ENCODE results near the gene CAMKMT. TPM values are rescaled to one million over a fixed set of nuclear protein-coding genes. Genes with fewer than 3 reads are reported as not detected.
"Not testable (repeated sequence)": the region's sequence is repeated elsewhere in the genome, so short reads cannot be mapped to it uniquely, and the experiment has no call there.

The CAMKMT gene
- polyA plus RNA-seq, 4 donors = 10.8 to 15.8 (median 12.8) TPM

DNA sequence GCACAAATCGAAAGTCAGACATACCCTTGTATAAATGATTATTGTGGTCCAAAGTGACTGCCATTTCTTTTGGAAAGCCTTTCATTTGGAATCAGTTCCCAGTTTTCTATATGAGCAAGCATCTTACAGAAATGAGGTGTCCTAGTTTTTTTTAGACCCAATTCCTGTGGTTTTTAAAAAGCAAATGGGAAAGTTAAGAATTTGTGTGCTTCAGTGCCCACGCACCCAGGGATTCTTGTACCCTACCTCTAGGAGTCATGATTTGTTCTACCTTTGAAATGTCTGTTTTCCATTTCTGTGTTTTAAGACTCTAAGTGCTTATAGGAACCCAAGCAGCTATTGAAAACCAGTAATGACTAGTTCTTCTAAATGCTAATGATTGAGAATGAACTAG lies 218.1 kb downstream of the CAMKMT start:
- DNase-seq (ENCODE audit: low read depth in 4 of 4, low spot score in 2 of 4) = no peak

DNA sequence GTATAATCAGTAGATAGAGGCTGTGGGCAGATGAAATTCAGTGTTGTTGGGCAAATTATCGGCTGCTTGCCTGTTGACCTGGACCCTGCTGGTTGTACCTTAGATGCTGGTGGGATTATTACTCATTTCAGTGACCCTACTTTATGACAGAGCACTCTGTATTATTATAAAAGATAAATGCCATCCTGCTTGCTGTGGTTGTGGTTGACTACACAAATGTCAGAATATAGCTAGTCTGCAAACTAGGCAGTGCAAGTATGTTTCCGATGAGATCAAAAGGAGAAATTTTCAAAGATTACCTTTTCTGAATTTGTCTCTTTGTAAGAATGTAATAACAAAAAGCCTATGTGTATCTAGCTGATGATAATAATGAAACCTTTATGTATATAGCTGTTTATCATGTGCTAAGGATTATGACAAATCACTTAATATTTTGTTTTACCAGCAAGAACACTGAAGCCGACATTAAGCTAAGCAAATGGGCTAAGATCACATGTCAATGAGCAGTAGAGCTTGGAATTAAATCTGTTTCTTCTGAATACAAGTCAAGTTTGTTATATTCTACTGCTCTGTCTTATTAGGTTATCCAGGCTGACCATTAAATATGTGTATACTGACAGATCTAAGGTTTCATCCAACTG lies 219.2 kb downstream of the CAMKMT start:
- DNase-seq (ENCODE audit: low read depth in 4 of 4, low spot score in 2 of 4) = no peak

DNA sequence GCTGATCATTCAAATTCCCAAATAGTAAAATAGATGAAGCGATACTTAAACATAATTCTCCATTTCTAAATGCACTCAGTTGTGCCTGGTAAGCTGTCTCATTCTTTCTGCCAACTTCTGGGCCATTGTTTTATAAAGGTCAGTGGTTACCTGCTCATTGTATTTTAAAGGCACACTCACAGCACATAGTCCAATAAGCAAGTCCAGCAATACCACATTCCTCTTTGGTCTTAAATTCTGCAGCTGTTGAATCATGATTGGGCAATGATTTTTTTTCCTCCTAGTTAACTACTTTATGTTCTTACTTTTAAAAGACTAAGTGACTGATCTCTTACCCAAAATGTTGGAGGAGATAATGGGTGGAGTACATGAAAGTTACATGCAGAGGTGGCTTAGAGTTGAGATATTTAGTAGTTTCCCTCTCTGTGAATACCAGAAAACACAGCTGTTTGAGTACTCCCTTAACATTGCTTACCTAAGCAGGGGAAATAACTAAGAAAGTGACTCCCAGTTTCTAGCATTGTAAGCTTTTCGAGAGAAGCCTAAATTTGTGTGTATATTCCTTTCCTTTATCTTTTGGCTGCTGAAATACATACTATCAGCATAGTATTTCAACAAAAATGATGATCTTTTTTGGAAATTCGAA lies 220.7 kb downstream of the CAMKMT start:
- DNase-seq (ENCODE audit: low read depth in 4 of 4, low spot score in 2 of 4) = no peak

DNA sequence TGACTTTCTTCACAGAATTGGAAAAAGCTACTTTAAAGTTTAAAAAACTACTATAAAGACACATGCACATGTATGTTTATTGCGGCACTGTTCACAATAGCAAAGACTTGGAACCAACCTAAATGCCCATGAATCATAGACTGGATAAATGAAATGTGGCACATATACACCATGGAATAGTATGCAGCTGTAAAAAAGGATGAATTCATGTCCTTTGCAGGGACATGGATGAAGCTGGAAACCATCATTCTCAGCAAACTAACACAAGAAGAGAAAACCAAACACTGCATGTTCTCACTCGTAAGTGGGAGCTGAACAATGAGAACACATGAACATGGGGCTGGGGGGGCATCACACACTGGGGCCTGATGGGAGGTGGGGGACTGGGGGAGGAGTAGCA lies 233.9 kb downstream of the CAMKMT start:
- DNase-seq (ENCODE audit: low read depth in 4 of 4, low spot score in 2 of 4) = not testable (repeated sequence)

DNA sequence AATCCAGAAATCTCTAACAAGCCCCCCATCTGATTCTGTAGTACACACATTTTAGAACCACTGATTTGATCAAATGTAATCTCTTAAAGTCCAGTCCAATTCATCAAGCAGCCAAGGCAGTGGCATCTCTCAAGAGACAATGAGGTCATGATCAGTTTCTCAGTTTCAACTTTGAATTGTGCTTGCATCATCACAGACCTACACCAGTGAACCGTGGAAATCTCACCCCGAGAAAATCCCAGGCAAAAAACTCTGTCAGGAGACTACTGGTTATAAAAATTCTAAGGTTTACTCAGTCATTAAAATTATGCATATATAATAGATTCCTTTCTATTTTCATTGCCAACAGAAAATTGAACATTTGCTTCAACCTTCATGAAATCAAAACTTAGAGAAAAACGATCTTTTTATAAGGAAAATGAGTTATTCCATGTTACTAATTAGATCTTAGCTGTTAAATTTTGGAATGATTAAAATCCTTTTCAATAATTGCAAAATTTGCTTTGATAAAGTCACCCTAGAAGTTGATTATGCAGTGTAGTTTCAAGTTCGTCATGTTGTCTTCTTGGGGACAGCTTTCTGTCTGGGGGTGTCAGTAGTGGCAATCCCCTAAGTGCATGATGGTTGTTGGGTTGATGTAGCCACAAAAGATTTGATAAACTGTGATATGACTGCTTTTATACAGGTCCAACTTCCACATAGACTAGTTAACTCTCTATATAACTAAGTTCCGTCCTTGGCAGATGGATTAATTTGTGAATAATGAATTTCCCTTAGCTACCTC lies 235.0 kb downstream of the CAMKMT start:
- no peak for DNase-seq (ENCODE audit: low read depth in 4 of 4, low spot score in 2 of 4)

DNA sequence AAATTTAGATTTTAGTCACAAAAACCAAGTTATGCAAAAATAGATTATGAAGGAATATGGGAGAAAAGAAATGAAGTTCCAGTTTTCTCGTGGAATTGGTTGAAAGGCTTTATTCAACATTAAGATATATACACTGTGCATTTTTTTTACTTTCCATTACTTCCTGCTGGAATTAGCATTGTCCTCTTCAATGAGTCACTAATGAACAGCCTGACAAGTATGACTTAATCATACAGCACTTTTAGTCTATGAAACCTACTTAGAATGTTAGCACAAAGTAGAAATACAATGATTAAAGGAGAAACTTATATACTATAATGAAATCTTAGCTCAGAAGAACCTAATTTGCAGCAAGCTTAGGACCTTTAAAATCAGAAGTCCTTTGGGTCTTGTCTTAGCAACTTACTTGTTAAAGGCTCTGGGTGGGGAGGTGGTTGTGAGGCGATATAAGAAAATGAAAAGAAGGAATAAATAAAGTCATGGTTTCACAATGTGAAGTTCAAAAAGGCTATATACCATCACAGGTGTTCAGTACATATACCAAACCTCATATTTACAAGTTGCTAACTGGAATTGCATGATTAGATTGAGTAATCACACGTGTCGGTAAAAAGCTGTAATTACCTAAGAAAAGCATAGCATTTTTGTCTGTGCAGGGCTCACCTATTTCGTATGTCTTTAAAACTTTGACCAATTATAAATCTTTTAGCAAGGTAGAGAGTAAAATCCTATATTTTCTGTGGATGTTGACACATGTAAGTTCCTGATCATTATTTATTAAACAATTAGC lies 236.8 kb downstream of the CAMKMT start:
- DNase-seq (ENCODE audit: low read depth in 4 of 4, low spot score in 2 of 4) = no peak

DNA sequence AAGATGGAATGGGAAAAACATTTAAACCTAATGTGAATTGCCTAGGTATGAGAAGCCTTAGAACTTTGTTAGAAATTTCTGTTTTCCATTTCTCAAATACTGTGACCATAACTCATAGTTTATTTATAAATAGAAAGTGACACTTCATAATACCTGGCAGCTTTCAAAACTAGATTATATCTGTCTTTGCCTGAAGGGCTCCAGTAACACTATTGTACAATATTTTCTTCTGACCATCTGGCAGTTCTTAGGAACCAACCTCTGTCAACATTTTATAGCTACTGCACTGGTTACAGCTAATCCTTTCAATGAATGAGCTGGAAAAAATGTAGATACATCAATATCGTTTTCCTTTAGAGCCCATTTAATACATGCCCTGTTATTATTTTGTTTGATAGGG lies 237.4 kb downstream of the CAMKMT start:
- no peak for DNase-seq (ENCODE audit: low read depth in 4 of 4, low spot score in 2 of 4)

DNA sequence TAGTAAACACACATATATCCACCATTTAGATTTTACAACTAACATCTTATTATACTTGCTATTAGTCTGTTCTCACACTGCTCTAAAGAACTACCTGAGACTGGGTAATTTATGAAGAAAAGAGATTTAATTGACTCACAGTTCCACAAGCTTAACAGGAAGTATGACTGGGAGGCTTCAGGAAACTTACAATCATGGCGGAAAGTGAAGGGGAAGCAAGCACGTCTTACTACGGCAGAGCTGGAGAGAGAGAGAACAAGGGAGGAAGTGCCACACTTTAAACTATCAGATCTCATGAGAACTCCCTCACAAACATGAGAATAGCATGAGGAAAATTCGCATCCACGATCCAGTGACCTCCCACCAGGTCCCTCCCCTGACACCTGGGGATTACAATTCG lies 240.7 kb downstream of the CAMKMT start:
- DNase-seq (ENCODE audit: low read depth in 4 of 4, low spot score in 2 of 4) = no peak

DNA sequence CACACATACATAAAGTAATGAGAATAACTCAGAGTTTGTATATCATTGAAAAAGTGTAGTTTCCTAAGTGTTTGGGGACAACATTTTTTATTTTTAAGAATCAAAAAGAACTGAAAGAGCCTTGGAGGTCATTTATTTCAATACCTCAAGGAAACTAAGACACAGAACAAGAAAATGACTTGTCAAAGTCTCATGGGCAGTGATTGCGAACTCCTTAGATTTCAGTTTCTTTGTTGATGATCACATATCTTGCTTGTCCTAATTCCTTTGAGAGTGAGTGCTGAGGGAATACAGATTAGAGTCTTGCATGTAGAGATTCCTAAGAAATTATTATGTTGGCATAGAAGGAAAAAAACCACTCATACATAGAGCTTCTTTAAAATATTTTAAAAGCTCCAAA lies 243.8 kb downstream of the CAMKMT start:
- no peak for DNase-seq (ENCODE audit: low read depth in 4 of 4, low spot score in 2 of 4)

DNA sequence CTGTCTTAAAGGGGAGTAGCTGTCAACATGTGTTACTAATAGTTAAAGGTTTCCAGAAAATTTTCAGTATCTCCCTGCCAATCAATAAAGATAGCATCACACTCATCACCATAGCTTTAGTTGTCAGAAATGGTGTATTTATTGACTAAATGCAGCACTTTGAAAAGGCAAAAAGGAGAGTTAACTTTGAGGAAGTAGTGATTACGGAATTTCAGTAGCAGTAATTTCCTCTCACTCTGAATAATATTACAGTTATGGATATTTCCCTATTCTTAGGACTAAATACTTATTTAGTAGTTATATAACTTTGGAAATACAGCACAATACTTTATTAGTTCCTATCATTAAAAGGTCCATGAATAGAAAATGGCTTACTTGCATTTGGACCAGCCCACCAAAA lies 250.5 kb downstream of the CAMKMT start:
- no peak for DNase-seq (ENCODE audit: low read depth in 4 of 4, low spot score in 2 of 4)

DNA sequence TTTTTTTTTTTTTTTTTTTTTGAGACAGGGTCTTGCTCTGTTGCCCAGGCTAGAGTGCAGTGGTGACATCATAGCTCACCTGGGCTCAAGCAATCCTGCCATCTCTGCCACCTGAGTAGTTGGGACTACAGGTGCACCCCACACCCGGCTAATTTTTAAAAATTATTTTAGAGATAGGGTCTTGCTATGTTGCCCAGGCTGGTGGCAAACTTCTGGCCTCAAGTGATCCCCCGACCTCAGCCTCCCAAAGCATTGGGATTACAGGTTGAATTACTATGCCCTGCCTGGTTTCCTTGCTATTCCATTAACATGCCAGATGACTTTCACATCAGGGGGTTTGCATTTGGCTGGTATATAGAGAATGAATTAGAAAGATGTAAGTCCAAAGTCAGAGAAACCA lies 253.2 kb downstream of the CAMKMT start:
- DNase-seq (ENCODE audit: low read depth in 4 of 4, low spot score in 2 of 4) = no peak

DNA sequence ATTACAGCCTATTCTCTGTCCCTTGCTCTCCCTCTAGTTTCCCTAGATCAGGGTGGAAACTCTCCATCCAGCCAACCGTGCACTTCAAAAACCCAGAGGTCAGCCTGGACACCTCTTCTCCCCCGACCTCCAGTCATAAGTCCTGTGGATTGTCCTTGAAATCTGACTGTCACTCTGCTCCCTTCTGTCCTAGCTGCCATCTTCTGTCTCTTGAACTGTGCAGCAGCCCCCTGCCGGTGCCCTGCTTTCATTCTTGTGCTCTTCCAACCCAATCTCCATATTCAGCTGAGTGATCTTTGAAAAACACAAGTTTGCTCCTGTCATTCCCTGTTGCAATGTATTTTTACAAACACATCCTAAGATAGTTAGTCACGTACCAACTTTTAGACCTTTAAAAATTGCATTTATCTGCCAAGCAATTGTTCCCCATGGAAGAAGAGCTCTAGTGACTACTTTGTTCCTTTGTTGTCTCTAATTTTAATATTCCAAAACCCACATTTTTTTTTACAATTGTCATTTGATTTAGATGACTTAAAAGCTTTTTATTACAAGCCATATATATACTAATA lies 254.3 kb downstream of the CAMKMT start:
- DNase-seq (ENCODE audit: low read depth in 4 of 4, low spot score in 2 of 4) = no peak

DNA sequence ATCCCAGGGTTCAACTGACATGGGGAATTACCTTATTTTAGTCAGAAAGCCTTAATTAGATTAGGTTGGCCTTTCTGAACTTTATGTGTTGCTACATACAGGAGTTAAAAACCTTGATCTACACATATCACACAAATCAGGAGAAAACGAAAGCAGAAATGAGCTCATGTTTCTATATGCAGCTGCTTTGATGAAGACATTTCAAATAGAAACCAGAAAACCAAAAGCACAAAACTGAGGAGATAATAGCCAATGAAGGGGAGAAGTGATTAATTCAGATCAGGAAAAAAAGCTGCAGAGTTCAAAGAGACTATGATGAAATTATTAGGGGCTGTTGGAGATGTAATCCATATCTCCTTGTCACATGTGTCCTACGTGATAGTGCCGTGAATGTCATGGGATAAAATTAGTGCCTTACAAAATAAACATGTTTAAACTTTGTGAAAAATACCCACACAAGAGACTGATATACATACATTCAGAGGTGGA lies 255.0 kb downstream of the CAMKMT start:
- DNase-seq (ENCODE audit: low read depth in 4 of 4, low spot score in 2 of 4) = no peak

DNA sequence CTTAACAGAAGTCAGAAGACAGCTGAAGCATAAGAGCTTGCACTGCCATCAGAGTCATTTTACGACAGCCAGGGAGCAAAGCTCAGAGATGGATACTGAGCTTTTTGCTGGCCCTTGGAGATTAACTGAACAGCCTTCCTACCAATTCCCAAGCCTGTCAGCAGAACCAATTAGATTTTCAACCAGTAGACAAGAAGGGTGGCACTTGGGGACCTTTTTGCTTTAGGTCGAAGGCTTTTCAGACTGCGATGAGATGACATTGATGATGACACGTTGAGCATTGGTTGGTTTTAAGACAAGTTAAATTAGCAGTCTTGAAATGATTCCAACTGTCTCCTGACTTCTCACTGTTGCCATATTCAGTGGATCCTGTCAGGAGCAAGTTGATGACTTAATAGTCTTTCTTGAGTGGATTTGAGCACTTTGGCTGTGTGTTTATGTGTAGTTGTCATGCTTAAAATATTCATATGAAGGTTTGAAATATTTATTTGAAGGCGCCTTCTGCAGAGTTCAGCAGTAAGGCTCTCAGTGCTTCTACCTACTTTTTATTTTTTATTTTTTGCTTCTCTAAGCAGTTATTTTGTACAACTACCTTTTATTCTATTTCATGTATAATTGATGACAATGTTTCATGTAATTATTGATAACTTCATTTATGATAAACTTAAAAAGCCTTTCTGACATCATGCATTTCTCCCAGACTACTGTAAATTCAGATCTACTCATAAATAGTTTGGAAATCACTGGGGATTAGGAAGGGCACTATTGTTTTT lies 256.7 kb downstream of the CAMKMT start:
- DNase-seq (ENCODE audit: low read depth in 4 of 4, low spot score in 2 of 4) = no peak

DNA sequence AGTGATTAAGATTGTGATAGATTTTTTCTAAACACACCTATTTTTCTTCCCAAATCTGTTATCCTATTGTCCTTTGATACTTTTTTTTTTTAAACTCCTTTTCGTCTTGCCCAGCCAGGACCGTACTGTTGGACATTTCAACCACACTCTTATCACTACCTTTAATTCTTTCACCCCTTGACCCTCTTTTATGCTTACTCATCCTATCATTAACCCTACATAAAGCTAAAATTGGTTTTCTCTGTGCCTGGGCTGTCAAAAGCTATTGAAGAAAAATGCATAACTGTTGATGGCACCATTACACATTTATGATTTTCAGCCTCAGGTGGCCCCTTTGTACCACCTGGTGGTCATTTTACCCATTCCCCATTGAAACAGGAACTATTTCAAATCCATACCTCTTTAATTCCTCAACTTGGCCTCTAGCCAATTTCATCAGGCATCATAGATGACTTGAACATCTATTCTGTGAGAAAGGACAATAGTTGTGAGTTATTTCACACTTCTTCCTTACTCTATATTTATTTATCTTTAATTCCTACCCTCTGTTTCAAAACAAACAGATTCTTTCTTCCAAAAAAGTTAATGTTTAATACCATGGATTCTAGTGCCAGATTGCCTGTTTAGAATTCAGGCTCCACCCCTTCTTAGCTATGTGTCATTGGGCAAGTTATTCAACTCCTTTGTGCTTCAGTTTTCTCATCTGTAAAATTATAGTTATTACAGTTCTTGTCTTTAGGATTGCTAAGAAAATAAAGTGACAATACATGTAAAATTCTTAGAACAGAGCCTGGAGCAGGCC lies 258.6 kb downstream of the CAMKMT start:
- DNase-seq (ENCODE audit: low read depth in 4 of 4, low spot score in 2 of 4) = no peak

DNA sequence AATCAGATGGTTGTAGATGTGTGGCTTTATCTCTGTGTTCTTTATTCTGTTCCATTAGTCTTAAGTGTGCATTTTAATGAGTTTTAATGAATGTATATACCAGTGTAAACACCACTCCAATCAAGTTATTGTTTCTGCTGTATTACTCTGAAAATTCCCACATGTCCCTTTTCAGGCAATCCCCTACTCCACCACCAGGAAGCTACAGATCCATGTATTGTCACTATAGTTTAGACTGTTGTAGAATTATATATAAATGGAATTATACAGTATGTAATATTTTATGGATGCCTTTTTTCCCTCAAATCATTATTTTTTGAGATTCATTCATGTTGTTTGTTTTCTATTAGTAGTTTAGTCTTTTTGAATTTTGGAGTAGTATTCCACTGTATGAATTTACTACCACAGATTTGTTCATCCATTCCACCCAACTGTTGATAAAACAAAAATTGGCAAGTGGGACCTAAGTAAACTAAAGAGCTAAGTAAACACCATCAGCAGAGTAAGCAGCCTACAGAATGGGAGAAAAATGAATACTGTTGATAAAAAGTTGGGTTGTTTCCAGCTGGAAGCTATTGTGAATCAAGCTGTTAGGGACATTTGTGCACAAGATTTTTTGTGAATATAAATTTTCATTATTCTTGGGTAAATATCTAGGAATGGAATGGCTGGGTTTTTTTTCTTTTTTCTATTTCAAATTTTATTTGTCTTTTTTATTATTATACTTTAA lies 262.0 kb downstream of the CAMKMT start:
- DNase-seq (ENCODE audit: low read depth in 4 of 4, low spot score in 2 of 4) = no peak

DNA sequence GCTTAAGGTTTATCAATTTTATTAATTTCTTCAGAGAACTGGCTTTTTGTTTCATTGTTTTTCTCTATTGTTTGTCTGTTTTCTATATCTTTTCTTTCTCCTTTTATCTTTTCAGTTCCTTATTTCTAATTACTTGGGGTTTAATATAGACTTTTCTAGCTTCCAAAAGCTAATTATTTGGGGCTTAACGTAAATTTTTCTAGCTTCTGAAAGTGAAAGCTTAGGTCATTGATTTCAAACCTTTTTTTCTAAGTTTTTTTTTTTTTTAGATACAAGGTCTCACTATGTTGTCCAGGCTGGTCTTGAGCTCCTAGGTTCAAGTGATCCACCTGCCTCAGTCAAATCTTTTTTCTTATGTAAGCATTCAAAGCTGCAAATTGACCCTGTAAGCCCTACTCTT lies 266.6 kb downstream of the CAMKMT start:
- DNase-seq (ENCODE audit: low read depth in 4 of 4, low spot score in 2 of 4) = no peak

DNA sequence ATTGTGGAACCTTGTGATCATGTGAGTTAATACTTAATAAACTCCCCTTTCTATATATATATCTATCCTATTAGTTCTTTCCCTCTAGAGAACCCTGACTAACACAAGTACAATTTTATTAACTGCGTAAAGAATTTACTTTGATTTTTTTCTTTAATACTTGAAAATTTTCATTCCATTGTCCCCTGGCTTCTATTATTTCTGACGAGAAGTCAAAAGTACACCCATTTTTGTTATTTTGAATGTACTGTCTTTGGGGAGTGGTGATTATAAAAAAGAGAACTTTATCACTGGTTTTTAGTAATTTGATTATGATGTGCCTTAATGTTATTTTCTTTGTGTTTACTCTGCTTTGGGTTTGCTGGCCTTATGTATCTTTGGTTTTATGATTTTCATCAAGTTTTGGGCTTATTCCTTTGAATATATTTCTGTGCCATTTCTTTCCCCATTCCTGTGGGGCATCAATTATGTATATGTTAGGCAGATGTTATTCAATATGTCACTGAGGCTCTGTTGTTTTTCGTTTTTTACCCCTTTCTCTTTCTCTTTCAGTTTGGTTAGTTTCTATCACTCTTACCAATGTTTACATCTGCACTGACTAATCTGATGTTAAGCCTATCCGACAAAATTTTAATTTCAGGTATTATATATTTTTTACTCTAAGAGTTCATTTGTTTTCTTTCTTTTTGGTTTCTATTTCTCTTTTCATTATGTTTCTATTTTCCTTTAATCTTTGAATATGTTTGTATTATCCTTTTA lies 271.4 kb downstream of the CAMKMT start:
- DNase-seq (ENCODE audit: low read depth in 4 of 4, low spot score in 2 of 4) = no peak

Data from left renal cortex interstitium (tissue), 4 donors.